ENCODE results near the gene ASCC2.
A peak's percentile ranks its signal among the peaks of the same experiment; 100 is the strongest.

ASCC2 gene

GRCh38 chr22:29797351-29797750, 40.7 kb downstream of the ASCC2 start:
- H3K36me3 Mint-ChIP-seq (ENCODE audit: low read depth), result peaks cover 53% of the 10 kb centered on the region
- H3K4me3 Mint-ChIP-seq, result no peak overlapping the region
- peaks cover 8% of the 10 kb centered on the region for H3K4me1 Mint-ChIP-seq (ENCODE audit: low read depth)
- H3K27me3 Mint-ChIP-seq, result no peaks in the 10 kb centered on the region
- no peaks in the 10 kb centered on the region for H3K9me3 Mint-ChIP-seq
- H3K27ac Mint-ChIP-seq, result no peak overlapping the region

GRCh38 chr22:29795663-29796062, 42.4 kb downstream of the ASCC2 start:
- H3K4me1 Mint-ChIP-seq (ENCODE audit: low read depth), result peaks cover 8% of the 10 kb centered on the region
- no peaks in the 10 kb centered on the region for H3K27me3 Mint-ChIP-seq
- H3K4me3 Mint-ChIP-seq, result no peak overlapping the region
- no peak overlapping the region for H3K27ac Mint-ChIP-seq
- H3K36me3 Mint-ChIP-seq (ENCODE audit: low read depth), result peaks cover 47% of the 10 kb centered on the region
- no peaks in the 10 kb centered on the region for H3K9me3 Mint-ChIP-seq

DNA sequence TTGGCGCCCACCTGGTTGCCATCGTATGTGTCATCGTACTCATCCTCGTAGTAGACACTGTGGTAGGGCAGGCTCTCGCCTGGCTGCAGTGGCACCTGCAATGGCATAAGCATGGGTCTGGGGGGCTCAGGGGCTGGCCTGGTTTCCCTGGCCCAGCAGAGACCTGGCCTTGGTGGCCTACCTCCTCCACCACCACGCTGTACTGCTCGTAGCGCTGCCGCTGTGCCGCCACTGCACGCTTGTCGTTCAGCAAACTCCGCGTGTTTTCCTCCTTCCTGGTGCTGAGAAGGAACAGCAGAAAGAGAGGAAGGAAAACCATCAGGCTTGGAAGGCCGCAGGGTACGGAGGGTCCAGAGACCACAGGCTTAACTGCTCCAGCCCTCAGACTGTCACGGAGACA, 44.7 kb downstream of the ASCC2 start:
- H3K27ac Mint-ChIP-seq, result no peak overlapping the region
- no peak overlapping the region for H3K4me3 Mint-ChIP-seq
- peaks cover 49% of the 10 kb centered on the region for H3K36me3 Mint-ChIP-seq (ENCODE audit: low read depth)
- peaks cover 3% of the 10 kb centered on the region for H3K4me1 Mint-ChIP-seq (ENCODE audit: low read depth)
- H3K9me3 Mint-ChIP-seq, result no peaks in the 10 kb centered on the region
- no peaks in the 10 kb centered on the region for H3K27me3 Mint-ChIP-seq

- H3K4me3 Mint-ChIP-seq, result no peak overlapping the region
- H3K9me3 Mint-ChIP-seq, result no peaks in the 10 kb centered on the region
- H3K4me1 Mint-ChIP-seq (ENCODE audit: low read depth), result no peaks in the 10 kb centered on the region
- H3K36me3 Mint-ChIP-seq (ENCODE audit: low read depth), result peaks cover 38% of the 10 kb centered on the region
- H3K27me3 Mint-ChIP-seq, result no peaks in the 10 kb centered on the region
- H3K27ac Mint-ChIP-seq, result no peak overlapping the region
These were observed 48.0 kb downstream of the ASCC2 start for GRCh38 chr22:29790061-29790460.

DNA sequence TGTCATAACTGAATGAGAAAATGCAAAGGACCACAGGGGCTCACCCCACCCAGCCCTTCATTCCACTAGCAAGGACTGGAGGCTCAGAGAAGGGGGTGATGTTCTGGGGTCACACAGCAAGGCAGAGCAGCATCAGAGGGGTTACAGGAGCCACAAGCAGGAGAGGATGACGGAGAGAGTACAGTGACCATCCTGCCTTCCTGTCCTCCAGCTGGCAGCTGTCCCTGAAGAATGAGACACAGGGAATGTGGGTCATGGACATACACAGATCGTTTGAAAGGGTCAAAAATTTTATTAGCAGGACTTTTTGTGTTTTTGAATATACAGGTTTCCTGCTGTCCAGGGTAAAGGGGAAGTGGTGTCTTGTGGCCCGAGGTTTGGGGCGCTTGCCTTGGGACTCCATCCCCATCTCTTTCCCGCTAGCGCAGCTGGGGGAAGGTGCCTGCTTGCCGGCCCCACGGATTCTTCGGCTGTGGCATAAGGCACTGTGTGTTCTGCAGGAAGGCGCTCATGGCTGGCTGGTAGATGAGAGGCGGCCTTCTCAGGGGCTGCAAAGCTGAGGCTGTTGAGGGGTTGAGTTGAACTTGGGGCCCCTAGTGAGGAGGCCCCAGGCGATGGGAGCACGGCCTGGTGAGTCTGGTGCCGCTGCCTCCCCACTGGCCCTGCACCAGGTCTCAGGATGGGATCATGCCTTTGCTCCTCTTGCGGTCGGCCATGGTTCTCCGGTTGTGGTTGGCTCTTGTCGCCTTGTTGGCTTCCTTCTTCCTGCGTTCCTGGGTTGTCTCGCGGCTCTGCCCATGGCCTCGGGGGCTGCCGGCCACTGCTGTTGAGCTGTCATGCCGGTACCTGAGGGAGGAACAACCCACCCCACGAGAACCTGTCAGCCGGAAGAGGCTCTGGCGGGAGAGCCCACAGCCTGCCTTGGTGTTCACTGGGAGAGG, 49.5 kb downstream of the ASCC2 start:
- no peak overlapping the region for H3K4me3 Mint-ChIP-seq
- H3K4me1 Mint-ChIP-seq (ENCODE audit: low read depth), result no peaks in the 10 kb centered on the region
- peaks cover 32% of the 10 kb centered on the region for H3K36me3 Mint-ChIP-seq (ENCODE audit: low read depth)
- H3K9me3 Mint-ChIP-seq, result no peaks in the 10 kb centered on the region
- no peak overlapping the region for H3K27ac Mint-ChIP-seq
- no peaks in the 10 kb centered on the region for H3K27me3 Mint-ChIP-seq

DNA sequence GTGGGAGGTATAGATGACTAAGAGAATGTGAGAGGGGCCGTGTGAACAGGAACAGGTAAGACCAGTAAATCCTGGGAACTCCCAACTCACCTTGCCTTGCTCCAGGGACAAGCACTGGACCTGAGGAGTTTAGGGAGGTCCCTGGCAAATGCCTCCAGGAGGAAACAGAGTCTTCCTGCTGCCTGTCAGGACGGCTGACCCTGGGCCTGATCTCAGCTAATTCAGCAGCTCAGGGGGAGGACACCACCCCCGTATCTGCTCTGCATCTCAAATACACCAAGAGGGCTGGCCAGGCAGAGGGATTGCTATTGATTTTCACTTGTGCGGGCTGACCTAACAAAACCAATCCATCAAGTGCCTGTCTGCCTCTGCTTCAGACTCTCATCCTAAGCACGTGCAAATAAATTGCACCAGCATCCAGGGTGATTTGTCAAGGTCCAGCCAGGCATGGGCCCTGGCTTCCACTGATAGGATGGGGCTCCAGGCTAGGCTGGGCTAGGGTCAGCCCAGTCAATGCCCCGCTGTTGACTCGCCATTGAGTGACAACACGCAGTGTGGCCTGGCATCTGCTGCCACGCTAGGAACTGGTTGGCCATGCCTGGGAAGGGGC, 50.6 kb downstream of the ASCC2 start:
- H3K27ac Mint-ChIP-seq, result no peak overlapping the region
- H3K36me3 Mint-ChIP-seq (ENCODE audit: low read depth), result peaks cover 26% of the 10 kb centered on the region
- no peak overlapping the region for H3K4me3 Mint-ChIP-seq
- no peaks in the 10 kb centered on the region for H3K27me3 Mint-ChIP-seq
- no peaks in the 10 kb centered on the region for H3K4me1 Mint-ChIP-seq (ENCODE audit: low read depth)
- no peaks in the 10 kb centered on the region for H3K9me3 Mint-ChIP-seq

GRCh38 chr22:29786031-29786430, 52.0 kb downstream of the ASCC2 start:
- Mint-ChIP-seq H3K9me3 (no peaks in the 10 kb centered on the region), H3K4me3 (no peak overlapping the region), H3K27me3 (no peaks in the 10 kb centered on the region), H3K4me1 (ENCODE audit: low read depth) (no peaks in the 10 kb centered on the region), H3K36me3 (ENCODE audit: low read depth) (peaks cover 23% of the 10 kb centered on the region), H3K27ac (no peak overlapping the region)

- Mint-ChIP-seq H3K4me3 (no peak overlapping the region), H3K27ac (no peak overlapping the region), H3K9me3 (no peaks in the 10 kb centered on the region), H3K4me1 (ENCODE audit: low read depth) (no peaks in the 10 kb centered on the region), H3K36me3 (ENCODE audit: low read depth) (peaks cover 17% of the 10 kb centered on the region), H3K27me3 (no peaks in the 10 kb centered on the region)
These were observed 53.4 kb downstream of the ASCC2 start for GRCh38 chr22:29784451-29785361.

DNA sequence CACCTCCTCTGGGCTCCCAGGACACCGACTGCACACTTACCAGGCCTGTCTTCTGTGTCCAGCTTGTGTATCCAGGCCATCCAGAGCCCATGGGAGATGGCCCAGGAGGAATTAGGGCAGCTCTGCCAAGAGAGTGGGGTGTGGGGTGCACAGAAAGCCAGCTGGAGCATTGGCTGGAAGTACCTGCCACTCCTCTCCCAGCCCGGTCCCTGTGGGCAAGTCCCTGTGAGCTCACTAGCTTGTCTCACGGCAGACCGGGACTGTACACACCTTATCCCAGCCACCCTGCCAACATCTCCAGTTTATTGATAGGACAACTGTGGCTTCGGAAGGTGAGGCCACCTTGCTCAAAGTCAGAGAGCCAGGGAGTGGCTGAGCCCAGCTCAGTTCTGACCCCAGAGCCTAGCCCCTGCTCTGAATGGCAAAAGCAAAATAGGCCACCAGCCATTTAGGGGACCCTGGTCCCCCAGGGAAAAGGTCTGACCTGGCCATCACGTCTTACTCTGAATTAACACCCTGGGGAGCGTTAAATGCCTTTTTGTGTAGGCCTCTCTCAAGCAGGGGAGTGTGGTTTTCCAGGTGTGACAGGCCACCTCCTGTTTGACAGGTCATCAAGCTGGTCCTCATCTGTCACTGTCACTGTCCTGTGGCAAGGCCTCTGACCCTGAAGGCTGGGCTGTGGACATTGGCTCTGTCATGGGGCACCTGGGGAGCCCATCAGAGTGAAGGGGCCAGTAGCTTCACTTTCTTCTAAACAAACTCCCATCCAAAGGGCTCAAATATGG, 55.8 kb downstream of the ASCC2 start:
- no peaks in the 10 kb centered on the region for H3K36me3 Mint-ChIP-seq (ENCODE audit: low read depth)
- no peak overlapping the region for H3K27ac Mint-ChIP-seq
- no peaks in the 10 kb centered on the region for H3K9me3 Mint-ChIP-seq
- no peaks in the 10 kb centered on the region for H3K4me1 Mint-ChIP-seq (ENCODE audit: low read depth)
- no peak overlapping the region for H3K4me3 Mint-ChIP-seq
- no peaks in the 10 kb centered on the region for H3K27me3 Mint-ChIP-seq

DNA sequence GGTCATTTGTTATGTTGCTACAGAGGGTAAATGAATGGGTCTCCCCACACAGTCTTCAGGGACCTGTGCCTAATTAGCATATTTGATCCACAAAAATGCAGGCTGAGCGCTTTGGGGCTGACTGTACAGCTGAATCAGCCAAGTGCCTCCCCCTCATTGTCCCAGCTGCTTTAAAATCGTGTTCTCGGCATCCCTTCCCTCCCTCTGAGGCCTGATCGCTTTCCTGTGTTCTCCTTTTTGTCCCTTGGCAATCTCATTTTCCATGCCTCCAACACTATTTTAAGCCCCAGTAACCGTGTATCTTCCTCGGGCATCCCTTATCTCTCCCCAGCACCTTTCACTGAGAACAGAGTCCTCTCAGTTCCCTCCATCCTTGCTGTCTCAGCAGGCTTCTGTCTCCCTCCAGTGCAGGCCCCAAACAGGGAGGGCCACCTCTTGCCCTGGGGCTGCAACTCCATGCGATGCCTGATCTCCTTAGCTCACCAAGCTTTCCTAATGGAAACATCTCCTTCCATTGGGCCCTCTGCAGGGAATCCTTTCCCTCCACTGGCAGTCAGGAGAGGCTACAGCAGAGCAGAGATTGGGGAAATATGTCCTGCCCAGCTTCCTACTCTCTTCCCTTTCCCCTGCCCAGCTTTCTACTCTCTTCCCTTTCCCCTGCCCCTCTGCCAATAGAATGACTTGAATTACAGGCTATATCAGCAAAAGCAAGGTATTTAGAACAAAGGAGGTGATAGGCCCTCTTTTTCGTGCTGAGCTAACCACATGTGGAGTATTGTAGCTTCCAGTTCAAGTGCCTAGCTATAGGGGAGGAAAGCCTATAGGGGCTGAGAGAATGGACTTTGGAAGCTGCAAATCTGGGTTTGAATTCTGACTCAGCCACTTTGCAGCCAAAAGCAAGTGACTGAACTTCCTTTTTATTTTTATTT, 57.1 kb downstream of the ASCC2 start:
- H3K27ac Mint-ChIP-seq, result peak overlapping the region; percentile 7
- no peak overlapping the region for H3K4me3 Mint-ChIP-seq
- no peaks in the 10 kb centered on the region for H3K36me3 Mint-ChIP-seq (ENCODE audit: low read depth)
- H3K4me1 Mint-ChIP-seq (ENCODE audit: low read depth), result no peaks in the 10 kb centered on the region
- no peaks in the 10 kb centered on the region for H3K9me3 Mint-ChIP-seq
- H3K27me3 Mint-ChIP-seq, result no peaks in the 10 kb centered on the region

GRCh38 chr22:29780220-29780619, 57.9 kb downstream of the ASCC2 start:
- H3K36me3 Mint-ChIP-seq (ENCODE audit: low read depth), result no peaks in the 10 kb centered on the region
- H3K4me1 Mint-ChIP-seq (ENCODE audit: low read depth), result no peaks in the 10 kb centered on the region
- H3K4me3 Mint-ChIP-seq, result no peak overlapping the region
- no peaks in the 10 kb centered on the region for H3K27me3 Mint-ChIP-seq
- no peaks in the 10 kb centered on the region for H3K9me3 Mint-ChIP-seq
- no peak overlapping the region for H3K27ac Mint-ChIP-seq

GRCh38 chr22:29773233-29773632, 64.8 kb downstream of the ASCC2 start:
- no peak overlapping the region for H3K4me3 Mint-ChIP-seq
- H3K4me1 Mint-ChIP-seq (ENCODE audit: low read depth), result peaks cover 14% of the 10 kb centered on the region
- H3K9me3 Mint-ChIP-seq, result no peaks in the 10 kb centered on the region
- H3K36me3 Mint-ChIP-seq (ENCODE audit: low read depth), result peaks cover 28% of the 10 kb centered on the region
- H3K27ac Mint-ChIP-seq, result no peak overlapping the region
- no peaks in the 10 kb centered on the region for H3K27me3 Mint-ChIP-seq

DNA sequence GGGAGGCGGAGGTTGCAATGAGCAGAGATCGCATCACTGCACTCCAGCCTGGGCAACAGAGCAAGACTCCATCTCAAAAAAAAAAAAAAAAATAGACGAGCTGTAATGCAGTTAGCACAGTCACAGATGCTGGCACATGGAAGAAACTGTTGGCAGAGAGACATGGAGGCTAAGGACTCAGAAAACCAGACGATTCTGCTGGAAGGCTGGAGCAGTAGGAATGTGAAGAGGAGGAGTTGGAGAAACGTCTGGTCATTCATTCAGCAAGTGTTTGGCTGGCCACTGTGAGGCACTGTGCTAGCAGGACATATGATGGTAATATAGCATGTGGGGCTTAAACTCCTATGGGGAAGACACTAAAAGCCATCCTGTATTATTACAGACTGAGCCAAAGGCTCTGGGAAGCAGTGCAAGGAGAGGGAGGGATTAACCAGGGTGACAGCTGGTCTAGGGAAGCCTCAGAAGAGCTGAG, 65.9 kb downstream of the ASCC2 start:
- no peak overlapping the region for H3K27ac Mint-ChIP-seq
- H3K4me1 Mint-ChIP-seq (ENCODE audit: low read depth), result peaks cover 19% of the 10 kb centered on the region
- peaks cover 32% of the 10 kb centered on the region for H3K36me3 Mint-ChIP-seq (ENCODE audit: low read depth)
- H3K4me3 Mint-ChIP-seq, result no peak overlapping the region
- H3K9me3 Mint-ChIP-seq, result no peaks in the 10 kb centered on the region
- no peaks in the 10 kb centered on the region for H3K27me3 Mint-ChIP-seq
